ENCODE measurements around the gene PXYLP1. TPM values are rescaled to one million over a fixed set of nuclear protein-coding genes. Genes with fewer than 3 reads are reported as not detected.

PXYLP1 gene
- polyA plus RNA-seq, 3 donors, result 32.2 to 35.6 (median 34.3) TPM

DNA sequence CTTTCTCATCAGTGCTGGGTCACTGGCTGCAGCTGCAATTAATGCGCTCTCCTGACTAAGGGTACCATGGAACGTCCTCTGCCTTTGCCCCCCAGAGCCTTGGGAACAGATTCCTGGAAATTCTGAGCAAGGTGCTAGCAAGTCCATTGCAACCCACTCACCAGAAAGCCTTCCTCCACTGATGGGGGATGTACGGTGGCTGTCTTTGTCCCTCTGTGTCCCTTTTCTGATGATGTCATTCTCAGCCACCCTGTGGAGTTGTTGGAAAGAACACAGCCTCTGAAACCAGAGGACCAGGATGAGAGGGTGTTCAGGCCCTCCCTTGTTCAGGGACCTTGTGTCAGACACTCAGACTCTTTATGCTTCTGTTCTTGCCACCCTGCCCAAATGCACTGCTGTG, 98.6 kb downstream of the PXYLP1 start:
- no peak for DNase-seq (ENCODE audit: extremely low read depth in 1 of 11, low read depth in 9 of 11, low spot score in 4 of 11)

DNA sequence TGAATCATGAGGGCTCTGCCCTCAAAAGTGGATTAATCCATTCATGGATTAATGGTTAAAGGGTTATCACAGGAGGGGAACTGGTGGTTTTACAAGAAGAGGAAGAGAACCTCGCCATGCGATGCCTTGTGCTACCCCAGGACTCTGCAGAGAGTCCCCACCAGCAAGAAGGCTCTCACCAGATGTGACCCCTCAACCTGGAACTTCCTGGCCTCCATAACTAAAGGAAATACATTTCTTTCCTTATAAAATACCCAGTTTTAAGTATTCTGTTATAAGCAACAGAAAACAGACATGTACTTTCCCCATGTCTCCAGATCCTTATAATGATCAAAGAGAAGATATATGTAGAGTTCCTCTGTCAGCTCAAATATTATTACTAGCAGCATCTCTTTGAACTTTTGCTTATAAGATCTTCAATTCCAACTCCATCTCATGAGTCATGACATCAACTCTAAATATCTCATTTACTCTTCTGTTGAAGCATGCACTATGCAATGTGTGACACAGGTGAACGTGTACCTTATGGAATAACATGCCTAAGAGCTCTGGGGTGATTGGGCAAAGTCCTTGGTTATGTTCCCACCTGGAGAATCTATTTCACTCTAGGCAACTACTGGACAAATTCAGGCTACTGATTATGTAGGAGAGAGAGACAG, 99.2 kb downstream of the PXYLP1 start:
- no peak for DNase-seq (ENCODE audit: extremely low read depth in 1 of 11, low read depth in 9 of 11, low spot score in 4 of 11)

DNA sequence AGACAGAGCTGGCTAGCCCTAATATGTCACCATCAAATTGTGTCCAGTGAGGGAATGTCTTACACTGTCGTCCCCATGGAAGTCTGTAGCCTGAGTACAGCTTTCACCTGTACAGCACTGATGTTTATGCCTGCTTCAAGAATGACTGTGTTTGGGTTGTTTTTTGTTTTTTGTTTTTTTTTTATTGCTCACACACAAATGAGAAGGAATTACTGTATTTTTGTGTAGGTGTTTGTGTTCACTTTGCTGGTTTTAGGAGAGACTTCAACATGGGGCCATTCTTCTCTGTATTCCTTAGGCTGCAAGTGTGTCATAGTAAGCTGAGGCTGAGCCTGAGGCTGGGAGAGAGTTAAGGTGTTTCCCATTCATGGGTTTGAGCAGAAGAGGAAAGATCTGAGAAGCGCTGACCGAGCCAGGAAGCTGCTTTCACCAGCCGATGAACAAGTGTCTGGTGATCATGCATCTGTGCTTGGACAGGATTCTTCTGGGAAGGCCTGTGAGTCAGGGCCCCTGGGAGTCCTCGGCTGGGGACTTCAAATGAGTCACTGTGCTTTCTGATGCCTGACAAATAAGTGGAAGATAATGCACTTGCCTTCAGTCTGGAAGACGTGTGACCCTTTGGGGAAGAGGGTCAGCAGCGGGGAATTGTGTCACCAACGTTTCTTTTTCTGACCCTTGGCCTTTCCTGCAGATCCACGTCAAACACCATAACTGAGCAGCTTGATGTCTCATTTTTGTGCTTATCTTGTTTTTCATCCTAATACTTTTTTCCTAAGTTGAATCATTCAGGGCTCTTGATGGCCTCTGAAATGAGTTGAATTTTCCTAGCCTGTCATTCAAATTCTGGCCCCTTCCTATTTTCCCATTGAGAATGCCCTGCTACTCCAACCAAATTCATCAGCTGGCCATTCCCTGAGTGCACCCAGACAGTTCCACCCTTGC, 100.0 kb downstream of the PXYLP1 start:
- no peak for DNase-seq (ENCODE audit: extremely low read depth in 1 of 11, low read depth in 9 of 11, low spot score in 4 of 11)

DNA sequence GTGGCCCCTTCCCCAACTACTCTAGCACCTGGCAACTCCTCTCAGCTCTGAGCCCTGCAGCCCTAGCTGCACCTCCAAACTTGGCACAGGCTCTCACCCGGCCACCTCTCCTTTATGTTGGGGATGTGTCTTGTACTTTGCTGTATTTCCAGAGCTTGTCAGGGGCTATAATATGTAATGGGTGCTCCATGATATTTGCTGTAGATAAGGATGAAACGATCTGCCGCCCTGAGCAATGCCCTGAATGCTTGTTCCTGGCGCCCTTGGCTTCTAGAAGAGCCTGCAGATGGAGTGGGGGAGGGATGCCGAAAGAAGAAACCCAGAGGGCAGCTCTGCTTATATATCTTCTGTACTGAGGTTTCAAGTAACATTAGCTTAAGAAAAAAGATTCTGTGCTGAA, 100.8 kb downstream of the PXYLP1 start:
- DNase-seq (ENCODE audit: extremely low read depth in 1 of 11, low read depth in 9 of 11, low spot score in 4 of 11), result no peak

DNA sequence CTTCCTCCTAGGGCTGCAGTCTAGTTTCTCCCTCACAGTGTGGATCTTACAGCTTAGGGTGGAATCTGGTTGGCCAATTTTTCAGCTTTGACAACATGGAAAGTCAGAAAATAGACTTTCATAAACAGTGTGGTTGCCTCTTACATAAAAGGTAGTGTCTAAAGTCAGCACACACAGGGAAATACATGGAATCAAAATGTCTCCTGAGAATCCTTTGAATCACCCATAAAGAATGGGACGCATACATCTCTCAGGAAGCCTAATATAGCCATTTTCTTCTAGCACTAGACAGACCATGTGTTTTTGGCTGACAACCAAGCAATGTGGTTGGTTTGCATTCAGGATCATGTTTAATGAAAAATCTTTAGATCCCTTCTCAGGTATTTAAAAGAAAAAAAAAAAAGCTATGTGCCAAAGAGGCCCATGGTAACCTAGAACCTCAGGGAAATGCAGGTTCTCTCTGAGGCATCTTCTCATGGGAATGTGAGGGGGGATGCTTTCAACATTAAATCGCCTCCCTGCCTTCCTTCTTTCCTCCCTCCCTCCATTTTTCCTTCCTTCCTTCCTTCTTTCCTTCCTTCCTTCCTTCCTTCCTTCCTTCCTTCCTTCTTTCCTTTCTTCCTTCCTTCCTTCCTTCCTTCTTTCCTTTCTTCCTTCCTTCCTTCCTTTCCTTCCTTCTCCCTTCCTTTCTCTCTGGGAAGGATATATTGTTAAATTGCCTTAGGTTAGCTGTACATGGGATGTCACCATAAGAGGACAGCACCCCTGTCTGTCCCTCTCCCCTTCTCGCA, 102.4 kb downstream of the PXYLP1 start:
- no peak for DNase-seq (ENCODE audit: extremely low read depth in 1 of 11, low read depth in 9 of 11, low spot score in 4 of 11)

DNA sequence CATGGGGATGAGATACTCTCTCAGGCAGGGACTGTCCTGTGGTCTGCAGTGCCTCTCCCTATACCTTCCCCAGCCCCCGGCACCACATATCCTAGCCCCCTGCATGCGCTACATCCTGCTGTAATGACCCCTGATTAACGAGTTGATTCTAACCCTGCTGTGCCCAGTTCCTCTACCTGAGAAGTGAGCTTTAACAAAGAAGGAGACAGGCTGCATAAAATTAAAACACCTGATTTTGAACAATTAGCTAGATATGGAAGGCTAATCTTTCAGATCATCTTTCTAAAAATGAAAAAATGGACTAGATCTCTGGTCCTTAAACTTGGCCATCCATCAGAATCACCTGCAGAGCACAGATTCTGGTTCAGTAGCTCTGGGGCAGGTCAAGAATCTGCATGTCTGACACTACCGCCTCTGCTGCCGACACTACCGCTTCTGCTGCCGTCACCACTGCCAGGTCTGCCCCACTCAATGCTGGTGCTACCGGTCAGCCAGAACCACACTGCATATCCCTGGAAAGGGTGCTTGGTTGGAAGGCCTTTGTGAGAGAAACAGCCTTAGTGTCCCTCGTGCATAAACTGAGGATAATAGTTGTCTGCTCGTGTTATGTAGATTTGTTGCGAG, 103.1 kb downstream of the PXYLP1 start:
- DNase-seq (ENCODE audit: extremely low read depth in 1 of 11, low read depth in 9 of 11, low spot score in 4 of 11), result no peak

DNA sequence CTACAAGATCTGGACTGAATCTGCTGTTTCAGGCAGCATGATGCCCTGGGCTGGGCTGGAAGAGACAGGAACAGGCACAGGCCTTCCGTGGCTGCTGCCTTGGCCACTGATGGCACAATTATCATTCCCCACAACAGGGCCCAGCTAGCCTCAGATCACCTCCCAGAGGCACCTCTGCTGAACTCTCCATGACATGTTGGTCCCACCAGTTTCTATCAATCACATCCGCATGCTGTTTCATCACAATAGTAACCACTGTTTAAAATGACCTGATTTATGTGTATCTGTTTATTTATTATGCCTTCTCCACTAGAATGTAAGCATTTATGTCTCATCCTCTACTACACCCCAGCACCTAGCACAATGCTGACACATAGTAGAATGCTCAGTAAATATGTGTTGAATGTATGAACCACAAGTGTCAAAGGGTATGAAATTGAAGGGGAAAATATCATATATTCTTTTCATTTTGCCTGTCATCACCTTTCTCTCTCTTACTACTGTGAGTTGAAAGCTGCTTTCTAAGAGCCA, 104.0 kb downstream of the PXYLP1 start:
- DNase-seq (ENCODE audit: extremely low read depth in 1 of 11, low read depth in 9 of 11, low spot score in 4 of 11), result no peak

DNA sequence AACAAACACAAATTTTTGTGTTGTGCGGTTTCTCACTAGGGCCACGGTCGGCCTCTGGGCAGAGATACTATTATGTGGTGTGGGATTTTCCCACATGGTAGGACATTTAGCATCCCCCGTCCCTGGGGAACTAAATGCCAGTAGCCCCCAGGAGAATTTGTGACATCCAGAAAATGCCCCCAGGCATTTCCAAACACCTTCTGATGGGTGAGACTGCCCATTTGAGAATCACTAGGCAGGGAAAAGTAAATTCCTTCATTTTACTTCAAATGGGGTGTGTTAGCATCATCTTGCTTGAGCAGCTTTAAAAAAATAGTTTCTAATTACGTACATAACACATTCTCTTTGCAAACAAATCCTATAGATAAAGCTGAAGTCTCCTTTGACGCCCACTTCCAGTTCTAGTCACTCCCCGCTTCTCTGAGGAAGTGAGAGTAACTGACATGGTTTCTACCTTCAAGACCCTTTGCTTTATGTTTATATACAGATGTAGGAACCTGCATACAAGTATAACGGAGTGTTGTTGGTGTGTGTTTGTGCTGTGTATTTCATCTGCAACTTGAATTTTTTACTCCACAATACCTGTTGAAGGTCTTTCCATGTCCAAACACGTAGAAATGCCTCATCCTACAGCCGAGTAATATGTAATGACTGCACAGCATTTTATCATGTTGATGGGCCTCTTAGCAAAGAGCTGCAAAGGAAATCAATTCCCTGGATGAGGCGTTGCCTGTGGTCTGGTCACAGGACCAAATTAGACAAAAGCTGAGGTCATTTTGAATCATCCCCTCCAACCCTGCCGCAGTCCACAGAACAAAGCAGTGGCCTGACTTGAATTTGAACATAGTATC, 105.3 kb downstream of the PXYLP1 start:
- DNase-seq (ENCODE audit: extremely low read depth in 1 of 11, low read depth in 9 of 11, low spot score in 4 of 11), result no peak

DNA sequence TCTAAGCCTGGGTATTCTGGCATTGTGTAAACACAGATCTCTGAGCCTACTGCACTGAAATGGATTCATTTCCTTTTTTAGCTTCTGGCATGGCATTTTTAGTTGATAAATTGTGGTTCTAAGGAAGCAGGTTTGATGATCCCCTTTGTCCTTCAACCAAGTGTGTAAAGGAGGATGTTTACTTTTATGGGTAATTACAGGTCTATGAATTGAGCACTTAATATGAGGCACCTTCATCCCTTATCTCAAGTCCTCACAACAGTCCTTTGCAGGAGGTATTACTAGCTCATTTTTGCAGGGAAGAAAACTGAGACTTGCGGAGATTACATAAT, 105.9 kb downstream of the PXYLP1 start:
- DNase-seq (ENCODE audit: extremely low read depth in 1 of 11, low read depth in 9 of 11, low spot score in 4 of 11), result no peak

DNA sequence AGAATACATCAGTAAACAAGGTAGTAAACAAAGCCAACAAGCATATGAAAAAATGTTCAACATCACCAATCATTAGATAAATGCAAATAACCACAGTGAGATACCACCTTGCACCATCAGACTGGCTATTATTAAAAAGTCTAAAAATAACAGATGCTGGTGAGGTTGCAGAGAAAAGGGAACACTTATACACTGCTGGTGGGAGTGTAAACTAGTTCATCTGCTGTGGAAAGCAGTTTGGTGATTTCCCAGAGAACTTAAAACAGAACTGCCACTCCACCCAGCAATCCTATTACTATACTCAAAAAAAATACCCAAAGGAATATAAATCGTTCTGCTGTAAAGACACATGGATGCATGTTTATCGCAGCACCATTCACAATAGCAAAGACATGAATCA, 106.4 kb downstream of the PXYLP1 start:
- DNase-seq (ENCODE audit: extremely low read depth in 1 of 11, low read depth in 9 of 11, low spot score in 4 of 11), result no peak

DNA sequence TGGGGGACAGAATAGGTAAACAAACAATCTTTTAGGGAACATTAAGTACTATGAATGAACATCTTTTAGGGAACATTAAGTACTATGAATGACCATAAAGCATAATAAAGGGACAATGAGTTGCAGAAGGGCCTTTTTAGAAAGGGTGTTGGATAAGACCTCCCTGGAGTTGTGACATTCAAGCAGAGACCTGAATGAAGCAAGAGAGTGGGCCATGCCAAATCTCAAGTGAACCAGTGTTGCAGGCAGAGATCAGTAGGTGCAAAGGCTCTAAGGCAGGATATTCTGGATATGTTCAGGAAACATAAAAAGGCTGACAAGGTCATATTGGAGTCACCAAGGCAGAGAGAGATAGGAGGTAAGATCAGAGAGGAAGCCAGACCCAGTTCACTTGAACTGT, 107.3 kb downstream of the PXYLP1 start:
- no peak for DNase-seq (ENCODE audit: extremely low read depth in 1 of 11, low read depth in 9 of 11, low spot score in 4 of 11)

DNA sequence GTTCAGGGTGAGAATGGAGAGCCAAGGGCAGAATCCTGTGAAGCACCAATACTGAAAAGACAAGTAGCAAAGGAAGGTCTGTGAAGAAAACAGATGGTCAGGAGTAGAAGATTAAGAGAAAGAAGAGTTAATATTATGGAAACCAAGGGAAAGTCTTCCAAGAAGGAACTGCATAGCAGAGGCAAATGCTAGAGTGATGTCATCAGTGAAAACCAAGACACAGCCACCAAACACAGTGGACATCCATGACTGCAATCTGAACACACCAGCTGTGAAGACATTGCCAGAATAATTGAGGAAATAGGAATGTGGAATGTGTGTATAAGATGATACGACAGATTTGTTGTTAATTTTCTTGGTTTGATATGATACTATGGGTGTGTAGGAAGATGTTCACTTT, 109.9 kb downstream of the PXYLP1 start:
- DNase-seq (ENCODE audit: extremely low read depth in 1 of 11, low read depth in 9 of 11, low spot score in 4 of 11), result no peak

DNA sequence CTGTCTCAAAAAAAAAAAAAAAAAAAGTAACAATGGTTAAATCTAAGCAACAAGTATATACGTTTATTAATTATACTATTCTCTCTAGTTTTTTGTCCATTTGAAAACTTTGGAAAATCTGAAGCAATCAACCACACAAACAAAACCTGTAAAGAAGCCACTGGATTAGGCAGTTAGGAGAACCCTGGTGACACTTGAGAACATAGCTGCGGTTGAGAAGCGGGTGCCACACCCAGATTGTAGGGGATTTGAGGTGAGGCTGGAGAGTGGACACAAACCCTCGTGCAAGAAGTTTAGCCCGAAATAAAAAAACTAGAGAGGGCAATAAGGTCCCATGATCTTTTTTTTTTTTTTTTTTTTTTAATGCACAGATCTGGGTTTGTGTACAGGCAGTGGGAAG, 110.8 kb downstream of the PXYLP1 start:
- no peak for DNase-seq (ENCODE audit: extremely low read depth in 1 of 11, low read depth in 9 of 11, low spot score in 4 of 11)

DNA sequence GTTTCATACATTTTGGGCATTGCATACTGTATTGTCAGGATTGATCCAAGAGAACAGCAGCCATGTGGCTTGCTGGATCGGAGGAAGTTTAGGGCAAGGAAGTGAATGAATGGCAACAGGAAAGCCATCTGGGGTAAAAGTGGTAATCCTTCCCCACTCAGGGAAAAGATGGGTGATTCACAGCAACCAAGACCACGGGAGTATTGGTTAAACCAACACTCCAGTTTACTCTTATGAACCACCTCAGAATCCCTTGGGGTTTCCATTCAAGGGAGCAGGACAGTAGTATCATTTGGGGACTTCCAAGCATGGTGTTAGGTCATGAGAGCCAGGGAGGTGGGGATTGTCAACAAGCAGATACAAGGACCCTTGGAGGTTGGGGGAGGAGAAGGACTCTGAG, 111.5 kb downstream of the PXYLP1 start:
- DNase-seq (ENCODE audit: extremely low read depth in 1 of 11, low read depth in 9 of 11, low spot score in 4 of 11), result no peak

DNA sequence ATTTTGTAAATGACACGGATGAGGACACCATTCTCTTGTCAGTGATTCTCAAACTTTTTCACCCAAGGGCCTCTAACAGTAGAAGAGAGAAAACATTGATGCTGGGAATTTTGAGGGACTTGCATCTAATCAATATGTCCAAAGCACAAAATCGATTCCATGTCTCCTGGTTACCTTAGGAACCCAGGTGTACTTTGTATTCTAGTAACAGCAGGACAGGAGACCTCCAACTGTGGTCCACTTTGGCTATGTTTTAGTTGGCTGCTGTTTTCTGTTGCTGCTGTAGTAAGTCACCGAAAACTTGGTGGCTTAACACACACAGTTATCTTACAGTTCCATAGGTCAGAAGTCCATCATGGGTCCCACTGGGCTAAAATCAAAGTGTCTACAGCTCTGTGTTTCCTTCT, 112.2 kb downstream of the PXYLP1 start:
- no peak for DNase-seq (ENCODE audit: extremely low read depth in 1 of 11, low read depth in 9 of 11, low spot score in 4 of 11)
